T1000 (cell line): ENCODE measurements around the gene ARHGAP22.

ENCODE experiments used
- DNase-seq: peaks from one replicate; lab custom pipeline; 2025; ENCODE audit warnings: mixed read lengths; lab: John Stamatoyannopoulos, UW

ARHGAP22 gene

GRCh38 chr10:48633381-48634197, 28.7 kb upstream of the ARHGAP22 start:
- DNase-seq = no peak

- DNase-seq = no peak
Measured at GRCh38 chr10:48632166-48632565, 27.3 kb upstream of the ARHGAP22 start.

- DNase-seq = no peak
Measured at GRCh38 chr10:48627984-48628609, 23.2 kb upstream of the ARHGAP22 start.

DNA sequence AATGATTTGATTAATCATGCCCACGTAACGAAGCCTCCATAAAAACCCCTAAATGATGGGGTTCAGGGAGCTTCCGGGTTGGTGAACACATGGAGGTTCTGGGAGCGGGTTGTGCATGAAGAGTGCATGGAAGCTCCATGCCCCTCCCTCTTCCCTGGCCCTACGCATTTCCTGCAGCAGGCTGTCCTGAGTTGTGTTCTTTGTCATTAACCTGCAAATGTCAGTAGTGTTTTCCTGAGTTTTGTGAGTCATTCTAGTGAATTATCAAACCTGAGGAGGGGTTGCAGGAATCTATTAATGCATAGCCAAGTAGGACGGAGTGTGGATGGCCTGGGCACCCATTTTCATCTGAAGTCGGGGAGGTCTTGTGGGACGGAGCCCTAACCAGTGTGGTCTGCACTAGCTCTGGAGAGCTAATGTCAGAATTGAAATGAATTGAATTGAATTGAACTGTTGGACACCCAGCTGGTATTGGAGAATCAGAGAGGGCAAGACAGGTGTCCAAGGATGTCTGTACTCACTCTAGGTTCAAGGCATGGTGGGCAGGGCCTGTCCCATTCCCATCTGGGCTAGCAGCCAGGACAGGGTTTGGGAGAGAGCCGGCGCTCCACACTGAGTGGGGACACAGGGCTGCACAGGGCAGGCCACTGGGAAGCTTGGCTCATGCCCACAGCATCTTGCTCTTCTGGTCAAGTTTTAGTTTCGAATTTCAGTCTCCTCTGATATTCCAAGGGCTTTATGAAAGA, 22.3 kb upstream of the ARHGAP22 start:
- no peak for DNase-seq

- DNase-seq = no peak
Measured at GRCh38 chr10:48626447-48626846, 21.6 kb upstream of the ARHGAP22 start.

- no peak for DNase-seq
Measured at GRCh38 chr10:48625826-48626134, 20.9 kb upstream of the ARHGAP22 start.

- DNase-seq = no peak
Measured at GRCh38 chr10:48623607-48624132, 18.8 kb upstream of the ARHGAP22 start.

GRCh38 chr10:48623009-48623408, 18.1 kb upstream of the ARHGAP22 start:
- no peak for DNase-seq

DNA sequence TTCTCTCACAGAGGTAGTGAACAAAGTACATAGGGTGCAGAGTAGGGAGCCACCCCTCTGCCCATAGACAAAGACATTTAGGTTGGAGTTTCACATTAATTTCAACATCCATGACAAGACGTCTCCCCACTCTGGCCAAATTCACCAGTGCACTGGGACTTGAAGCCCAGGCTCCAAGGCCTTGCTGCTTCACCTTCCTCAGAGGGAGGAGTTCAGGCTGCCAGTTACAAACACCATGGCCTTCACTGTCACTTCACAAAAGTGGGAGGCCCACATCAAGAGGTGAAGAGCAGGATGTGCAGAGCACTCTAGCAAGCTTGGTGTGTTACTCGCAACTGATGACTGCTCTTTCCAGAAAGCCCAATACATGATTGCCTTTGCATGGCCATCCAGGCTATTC, 15.8 kb upstream of the ARHGAP22 start:
- DNase-seq = no peak

DNA sequence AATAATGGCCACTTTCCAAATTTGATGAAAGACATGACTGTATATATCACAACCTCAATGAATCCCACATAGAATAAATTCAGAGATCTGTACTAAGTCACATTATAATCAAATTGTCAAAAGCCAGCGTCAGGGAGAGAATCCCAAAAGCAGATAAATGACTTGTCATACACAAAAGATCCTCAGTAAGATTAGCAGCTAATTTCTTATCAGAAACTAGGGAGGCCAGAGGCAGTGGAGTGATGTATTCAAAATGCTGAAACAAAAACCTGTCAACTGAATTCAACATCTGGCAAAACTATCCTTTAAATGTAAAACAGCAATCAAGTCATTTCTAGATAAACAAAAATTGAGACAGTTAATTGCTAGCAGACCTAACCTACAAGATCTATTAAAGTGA, 11.6 kb upstream of the ARHGAP22 start:
- DNase-seq = no peak

DNA sequence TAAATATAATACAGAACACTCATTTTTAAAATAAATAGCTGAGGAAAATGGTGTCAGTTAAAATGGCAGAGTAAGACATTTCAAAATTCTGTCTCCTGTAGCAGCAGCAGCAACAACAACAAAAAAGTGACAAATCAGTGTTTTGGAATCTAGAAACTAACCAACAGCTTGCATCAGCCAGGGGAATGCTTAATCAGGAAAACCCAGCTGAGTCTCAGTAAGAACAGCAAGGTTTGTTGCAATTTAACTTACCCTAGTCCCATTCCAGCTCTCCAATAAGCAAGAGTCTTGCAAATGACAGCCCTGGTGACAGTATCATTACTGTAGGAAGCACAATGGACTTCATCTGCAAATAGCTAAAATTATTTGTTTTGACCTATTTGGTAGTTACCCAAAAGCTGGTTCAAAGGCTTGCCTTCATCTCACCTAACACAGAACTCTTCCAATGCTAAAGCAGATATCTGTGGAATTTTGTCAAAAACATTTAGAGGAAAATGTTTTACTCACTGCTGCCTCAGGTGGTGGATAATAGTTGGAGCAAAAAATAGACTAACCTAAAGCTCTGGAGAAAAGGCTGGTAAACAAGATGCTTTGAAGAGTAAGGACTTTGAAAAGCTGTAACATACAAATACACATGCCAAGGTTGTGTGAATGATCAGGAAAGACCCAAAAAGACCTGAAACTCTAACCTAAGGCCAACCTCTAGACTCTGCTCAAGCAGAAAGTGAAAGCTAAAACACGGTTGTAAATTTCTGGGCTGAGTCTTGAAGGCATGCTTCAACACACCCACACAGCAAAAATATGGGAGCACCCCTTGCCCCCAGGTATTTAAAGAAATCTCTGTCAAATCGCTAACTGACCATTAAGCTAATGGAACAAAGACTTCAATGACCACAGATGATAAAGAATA, 9.9 kb upstream of the ARHGAP22 start:
- DNase-seq = no peak

- no peak for DNase-seq
Measured at GRCh38 chr10:48613016-48613415, 8.1 kb upstream of the ARHGAP22 start.

DNA sequence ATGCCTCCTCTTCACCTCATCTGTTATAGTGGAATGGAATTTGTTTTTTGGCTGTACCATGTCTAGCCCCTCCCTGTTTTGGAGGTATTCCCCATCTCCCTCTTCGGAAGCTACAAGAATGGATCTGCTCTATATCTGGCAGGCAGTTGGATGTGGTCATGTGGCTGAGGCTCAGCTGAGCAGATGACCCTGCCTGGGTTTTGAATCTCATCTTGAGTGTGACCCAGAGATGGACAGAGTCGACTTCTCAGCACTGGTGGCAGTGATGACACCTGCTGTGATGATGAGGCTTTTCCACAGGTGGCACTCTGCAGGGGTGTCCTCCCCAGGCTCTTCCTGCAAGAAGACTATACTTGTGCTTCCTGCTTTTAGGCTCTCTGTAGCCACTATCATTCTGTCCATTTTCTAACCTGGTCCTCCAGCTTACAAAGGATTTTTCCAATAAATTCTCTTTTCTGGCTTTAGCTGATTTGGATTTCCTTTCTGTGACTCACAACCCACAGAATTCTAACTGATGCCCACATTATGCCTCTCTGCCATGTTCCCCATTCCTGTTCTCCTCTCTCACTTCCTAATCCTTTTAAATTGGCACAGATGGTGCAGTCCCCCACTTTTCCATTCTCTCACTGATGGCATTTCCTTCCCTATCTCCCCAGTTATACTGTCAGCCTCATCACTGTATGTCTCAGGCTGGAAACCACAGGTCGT, 7.5 kb upstream of the ARHGAP22 start:
- no peak for DNase-seq

GRCh38 chr10:48611133-48611532, 6.3 kb upstream of the ARHGAP22 start:
- no peak for DNase-seq

- no peak for DNase-seq
Measured at GRCh38 chr10:48610585-48611093, 5.8 kb upstream of the ARHGAP22 start.

GRCh38 chr10:48609899-48610584, 5.2 kb upstream of the ARHGAP22 start:
- no peak for DNase-seq

DNA sequence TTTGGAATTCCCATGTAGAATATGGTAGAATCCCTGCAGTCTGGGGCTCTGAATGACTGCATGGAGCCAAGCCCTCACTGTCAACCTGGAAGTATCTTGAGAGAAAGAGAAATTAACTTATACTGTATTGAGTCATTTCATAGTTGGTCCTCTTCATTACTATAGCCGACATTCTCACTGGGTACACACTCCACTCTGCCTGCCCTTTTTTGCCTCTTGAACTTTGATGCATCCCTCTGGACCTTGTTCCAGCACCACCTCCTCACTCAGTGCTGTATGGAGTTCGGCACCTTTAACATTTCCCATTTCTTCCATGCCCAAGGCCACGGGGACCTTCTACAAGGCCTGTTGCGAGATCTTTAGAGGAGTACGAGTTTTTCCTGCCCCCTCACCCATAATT, 4.6 kb upstream of the ARHGAP22 start:
- no peak for DNase-seq

DNA sequence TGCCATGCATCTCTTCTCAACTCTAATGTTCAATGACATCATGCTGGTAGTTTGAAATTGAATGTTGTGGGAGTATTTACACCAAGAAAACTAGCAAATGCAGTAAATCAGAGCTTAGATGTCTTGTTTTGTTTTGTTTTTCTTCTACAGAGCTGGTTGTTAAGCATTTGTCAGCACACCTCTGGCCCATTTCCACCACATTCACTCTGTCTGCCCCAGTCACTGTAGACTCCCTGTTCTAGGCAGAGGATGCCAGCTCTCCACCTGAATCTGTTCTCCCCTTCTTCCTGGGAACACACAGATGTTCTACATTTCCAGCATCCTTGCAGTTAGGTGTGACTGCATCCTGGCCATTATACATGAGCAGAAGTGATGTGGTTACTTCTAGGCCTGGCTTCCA, 4.1 kb upstream of the ARHGAP22 start:
- no peak for DNase-seq

GRCh38 chr10:48608279-48608681, 3.4 kb upstream of the ARHGAP22 start:
- DNase-seq = no peak
